Activated CD4-positive, alpha-beta memory T cell treated with anti-CD3 and anti-CD28 coated beads, Interleukin-2, amount 10 ng/mL, durations not matched to agents 7 days and 5 days (primary cell): ENCODE results near the gene DIDO1. TPM values are rescaled to one million over a fixed set of nuclear protein-coding genes. Genes with fewer than 3 reads are reported as not detected.
"Not testable (repeated sequence)": the region's sequence is repeated elsewhere in the genome, so short reads cannot be mapped to it uniquely, and the experiment has no call there.

Experiments
- CTCF ChIA-PET: fragments of 350-600 bp; sonication (Branson Sonifier 250); formaldehyde crosslinking; loops from one replicate; lab custom pipeline; 2021; ENCODE audit warnings: antibody characterized with exemption, inconsistent platforms; lab: Charles Lee
- POLR2A ChIA-PET: fragments of 350-600 bp; sonication (Branson Sonifier 250); formaldehyde crosslinking; loops from one replicate; lab custom pipeline; 2021; ENCODE audit warnings: antibody characterized with exemption; lab: Charles Lee
- DNase-seq: peaks from one replicate; pipeline ENCODE4 v3.0.0-alpha.2; 2020
- H3K27ac Mint-ChIP-seq: one replicate; pipeline ENCODE4 v1.8.0; 2021; ENCODE audit warnings: mild to moderate bottlenecking, mixed read lengths
- H3K27me3 Mint-ChIP-seq: one replicate; pipeline ENCODE4 v1.8.0; 2021; ENCODE audit warnings: mixed read lengths
- H3K36me3 Mint-ChIP-seq: one replicate; pipeline ENCODE4 v1.8.0; 2021; ENCODE audit warnings: low read depth, mixed read lengths
- H3K4me1 Mint-ChIP-seq: one replicate; pipeline ENCODE4 v1.8.0; 2021; ENCODE audit warnings: mixed read lengths
- H3K4me3 Mint-ChIP-seq: one replicate; pipeline ENCODE4 v1.8.0; 2021; ENCODE audit warnings: mild to moderate bottlenecking, mixed read lengths
- H3K9me3 Mint-ChIP-seq: one replicate; pipeline ENCODE4 v1.8.0; 2021; ENCODE audit warnings: mixed read lengths
- total RNA-seq, 2 experiments: library from RNA; stranded (reverse); gene quantifications; one replicate each; pipeline ENCODE4 v1.2.3, GENCODE V29; 2021

Gene DIDO1
- total RNA-seq, 2 experiments from 2014 or later: 62.2 to 66.2 TPM

DNA sequence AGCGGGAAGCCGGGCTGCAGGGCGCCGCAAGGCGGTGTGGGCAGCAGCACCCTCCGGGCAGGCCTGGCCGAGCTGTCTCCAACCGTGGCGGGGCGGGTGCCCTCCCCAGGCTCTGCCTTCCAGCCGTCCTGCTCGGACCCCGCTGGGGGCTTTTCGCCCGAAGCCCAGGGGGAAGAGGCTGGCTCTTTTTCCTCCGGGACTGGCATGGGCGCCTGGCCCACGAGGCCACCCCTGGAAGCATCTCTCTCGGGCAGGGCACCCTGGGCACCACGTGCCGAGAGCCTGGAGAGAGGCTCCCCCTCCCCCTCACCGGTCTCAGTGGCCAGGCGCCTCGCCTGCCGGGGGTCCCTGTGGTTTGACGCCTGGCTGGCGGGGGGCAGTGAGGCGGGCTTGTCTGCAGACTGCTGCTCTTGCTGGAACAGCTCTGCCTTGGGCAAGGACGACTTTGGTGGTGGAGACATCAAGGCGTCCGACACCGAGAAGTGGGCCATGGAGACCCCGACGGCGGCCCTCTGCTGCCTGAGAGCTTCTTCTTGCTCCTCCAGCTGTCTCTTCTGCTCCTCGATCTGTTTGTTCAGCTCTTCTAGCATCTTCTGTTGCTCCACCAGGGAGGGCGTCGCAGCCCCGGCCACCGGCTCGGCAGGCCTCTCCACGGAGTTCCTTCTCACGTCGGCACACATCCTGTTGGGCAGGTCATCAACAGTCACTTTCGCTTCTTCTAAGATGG lies 45.2 kb downstream of the DIDO1 start:
- Mint-ChIP-seq H3K36me3 (peaks cover 14% of the 10 kb centered on the region), H3K4me1 (no peaks in the 10 kb centered on the region), H3K9me3 (no peaks in the 10 kb centered on the region), H3K27ac (no peak overlapping the region), H3K4me3 (no peak overlapping the region), H3K27me3 (no peaks in the 10 kb centered on the region)
- POLR2A ChIA-PET: no interaction called here
- DNase-seq: no peak
- CTCF ChIA-PET: no interaction called here

GRCh38 chr20:62880147-62880934 lies 46.0 kb downstream of the DIDO1 start:
- CTCF ChIA-PET: no interaction called here
- POLR2A ChIA-PET: no interaction called here
- peaks cover 4% of the 10 kb centered on the region for H3K4me1 Mint-ChIP-seq
- no peak for DNase-seq
- no peaks in the 10 kb centered on the region for H3K9me3 Mint-ChIP-seq
- no peak overlapping the region for H3K4me3 Mint-ChIP-seq
- H3K36me3 Mint-ChIP-seq: peaks cover 14% of the 10 kb centered on the region
- H3K27ac Mint-ChIP-seq: no peak overlapping the region
- H3K27me3 Mint-ChIP-seq: no peaks in the 10 kb centered on the region

GRCh38 chr20:62879275-62880146 lies 46.8 kb downstream of the DIDO1 start:
- no peak overlapping the region for H3K27ac Mint-ChIP-seq
- peaks cover 7% of the 10 kb centered on the region for H3K4me1 Mint-ChIP-seq
- H3K4me3 Mint-ChIP-seq: no peak overlapping the region
- peaks cover 13% of the 10 kb centered on the region for H3K36me3 Mint-ChIP-seq
- no peak for DNase-seq
- ChIA-PET POLR2A (no interaction called here), CTCF (no interaction called here)
- H3K27me3 Mint-ChIP-seq: no peaks in the 10 kb centered on the region
- no peaks in the 10 kb centered on the region for H3K9me3 Mint-ChIP-seq

- peaks cover 10% of the 10 kb centered on the region for H3K36me3 Mint-ChIP-seq
- CTCF ChIA-PET: no interaction called here
- H3K4me3 Mint-ChIP-seq: no peak overlapping the region
Observed at GRCh38 chr20:62878244-62879038, 47.9 kb downstream of the DIDO1 start.

GRCh38 chr20:62876902-62877816 lies 49.1 kb downstream of the DIDO1 start:
- Mint-ChIP-seq H3K27ac (no peak overlapping the region), H3K4me1 (peaks cover 15% of the 10 kb centered on the region), H3K36me3 (peaks cover 9% of the 10 kb centered on the region), H3K27me3 (peaks cover 12% of the 10 kb centered on the region), H3K9me3 (no peaks in the 10 kb centered on the region), H3K4me3 (no peak overlapping the region)
- no peak for DNase-seq
- ChIA-PET CTCF (no interaction called here), POLR2A (interaction anchor here (1.2 to 1.8 kb wide), 3 partner anchors 8 to 50 kb away, joined by 3 to 4 read pairs (median 3); partner anchors contain the start of gene TCFL5)

More at GRCh38 chr20:62878244-62879038, 47.9 kb downstream of the DIDO1 start:
- POLR2A ChIA-PET: no interaction called here
- Mint-ChIP-seq H3K27me3 (peaks cover 2% of the 10 kb centered on the region), H3K27ac (no peak overlapping the region), H3K4me1 (peaks cover 13% of the 10 kb centered on the region), H3K9me3 (no peaks in the 10 kb centered on the region)
- DNase-seq: no peak

- ChIA-PET CTCF (no interaction called here), POLR2A (interaction anchor here (1.2 to 1.8 kb wide), 3 partner anchors 8 to 51 kb away, joined by 3 to 4 read pairs (median 3); partner anchors contain the start of gene TCFL5)
- Mint-ChIP-seq H3K4me3 (no peak overlapping the region), H3K9me3 (no peaks in the 10 kb centered on the region), H3K27me3 (peaks cover 14% of the 10 kb centered on the region), H3K36me3 (peaks cover 3% of the 10 kb centered on the region), H3K27ac (no peak overlapping the region), H3K4me1 (peaks cover 15% of the 10 kb centered on the region)
- DNase-seq: no peak
Observed at GRCh38 chr20:62876501-62876901, 49.8 kb downstream of the DIDO1 start.

DNA sequence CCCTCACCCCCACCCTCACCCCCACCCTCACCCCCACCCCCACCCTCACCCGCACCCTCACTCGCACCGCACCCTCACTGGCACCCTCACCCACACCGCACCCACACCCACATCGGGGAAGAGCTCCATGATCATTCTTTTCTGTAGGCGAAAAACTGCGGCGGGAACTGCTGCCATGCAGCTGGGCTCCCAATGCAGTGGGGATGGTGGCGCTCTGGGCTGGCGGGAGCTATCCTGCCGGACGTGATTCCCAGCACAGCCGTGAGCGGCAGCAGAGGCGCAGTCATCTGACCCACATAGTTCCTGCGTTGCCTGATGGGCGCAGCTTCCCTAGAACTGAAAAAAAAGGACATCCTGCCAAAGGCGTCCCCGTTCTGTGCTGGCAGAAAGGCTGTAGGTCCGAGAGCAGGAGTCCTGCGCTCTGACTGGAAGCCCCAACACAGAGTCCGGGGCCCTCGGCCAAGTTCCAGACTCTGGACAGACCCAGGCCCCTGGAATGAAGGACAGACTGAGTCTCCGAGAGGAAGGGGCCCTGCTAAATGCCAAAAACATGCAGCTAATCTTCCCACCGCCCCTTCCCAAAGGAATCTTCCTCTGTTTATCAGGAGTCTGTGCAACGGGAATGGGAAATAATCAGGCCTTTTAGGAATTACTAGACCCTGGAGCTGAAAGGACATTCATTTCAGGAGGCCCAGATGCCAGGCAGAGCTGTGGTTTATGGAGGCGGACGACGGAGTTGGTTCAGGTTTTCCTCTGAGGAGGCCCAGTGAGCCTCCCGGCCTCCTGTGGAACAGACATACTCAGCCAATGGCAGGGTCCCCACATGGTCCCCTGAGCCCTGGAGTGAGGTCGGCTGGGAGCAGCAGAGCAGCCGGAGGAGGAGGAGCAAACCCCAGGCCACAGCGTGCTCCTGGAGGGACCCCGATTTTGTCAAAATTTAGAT lies 50.6 kb downstream of the DIDO1 start:
- H3K36me3 Mint-ChIP-seq: no peaks in the 10 kb centered on the region
- DNase-seq: no peak
- H3K9me3 Mint-ChIP-seq: no peaks in the 10 kb centered on the region
- ChIA-PET CTCF (interaction anchor here (0.9 to 1.2 kb wide), 2 partner anchors 26 to 97 kb away, joined by 3 read pairs; no protein-coding TSS in a partner anchor), POLR2A (interaction anchor here (1.2 to 1.8 kb wide), 3 partner anchors 9 to 52 kb away, joined by 3 to 4 read pairs (median 3); partner anchors contain the start of gene TCFL5)
- no peak overlapping the region for H3K27ac Mint-ChIP-seq
- peaks cover 14% of the 10 kb centered on the region for H3K27me3 Mint-ChIP-seq
- H3K4me1 Mint-ChIP-seq: peaks cover 17% of the 10 kb centered on the region
- H3K4me3 Mint-ChIP-seq: no peak overlapping the region

DNA sequence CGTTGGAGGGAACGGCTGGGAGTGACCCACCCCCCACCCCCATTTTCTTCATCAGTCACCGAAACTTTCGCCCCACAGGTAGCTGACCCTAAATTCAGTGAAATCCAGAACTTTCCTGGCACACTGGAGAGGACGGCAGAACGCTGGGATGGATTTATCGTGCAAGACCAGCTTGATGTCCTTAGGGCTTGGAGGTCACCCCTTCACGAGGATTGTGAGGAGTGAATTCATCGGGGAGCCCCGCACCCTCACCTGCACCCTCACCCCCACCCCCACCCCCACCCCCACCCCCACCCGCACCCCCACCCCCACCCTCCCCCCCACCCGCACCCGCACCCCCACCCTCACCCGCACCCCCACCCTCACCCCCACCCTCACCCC lies 51.4 kb downstream of the DIDO1 start:
- POLR2A ChIA-PET: no interaction called here
- H3K36me3 Mint-ChIP-seq: no peaks in the 10 kb centered on the region
- H3K4me1 Mint-ChIP-seq: peaks cover 18% of the 10 kb centered on the region
- no peaks in the 10 kb centered on the region for H3K9me3 Mint-ChIP-seq
- no peak for DNase-seq
- CTCF ChIA-PET: interaction anchor here (0.9 to 1.2 kb wide), 2 partner anchors 27 to 98 kb away, joined by 3 read pairs; no protein-coding TSS in a partner anchor
- peaks cover 14% of the 10 kb centered on the region for H3K27me3 Mint-ChIP-seq
- H3K27ac Mint-ChIP-seq: no peak overlapping the region
- no peak overlapping the region for H3K4me3 Mint-ChIP-seq

DNA sequence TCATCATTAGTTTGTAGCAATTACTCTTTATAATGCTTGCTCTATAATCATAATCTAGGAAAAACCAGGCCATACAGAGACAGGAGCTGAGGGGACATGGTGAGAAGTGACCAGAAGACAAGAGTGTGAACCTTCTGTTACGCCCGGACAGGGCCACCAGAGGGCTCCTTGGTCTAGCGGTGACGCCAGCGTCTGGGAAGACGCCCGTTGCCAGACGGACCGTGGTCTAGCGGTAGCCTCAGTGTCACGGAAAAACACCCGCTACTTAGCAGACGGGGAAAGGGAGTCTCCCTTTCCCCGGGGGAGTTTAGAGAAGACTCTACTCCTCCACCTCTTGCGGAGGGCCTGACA lies 52.6 kb downstream of the DIDO1 start:
- H3K4me3 Mint-ChIP-seq, H3K27ac Mint-ChIP-seq, H3K36me3 Mint-ChIP-seq, POLR2A ChIA-PET, H3K9me3 Mint-ChIP-seq: not testable (repeated sequence)
- peak; percentile 40 for DNase-seq
- Mint-ChIP-seq H3K27me3 (peaks cover 14% of the 10 kb centered on the region), H3K4me1 (peaks cover 18% of the 10 kb centered on the region)
- CTCF ChIA-PET: interaction anchor here (1.1 to 1.4 kb wide), 2 partner anchors 12 to 34 kb away, joined by 3 read pairs; partner anchors contain the start of gene TCFL5

DNA sequence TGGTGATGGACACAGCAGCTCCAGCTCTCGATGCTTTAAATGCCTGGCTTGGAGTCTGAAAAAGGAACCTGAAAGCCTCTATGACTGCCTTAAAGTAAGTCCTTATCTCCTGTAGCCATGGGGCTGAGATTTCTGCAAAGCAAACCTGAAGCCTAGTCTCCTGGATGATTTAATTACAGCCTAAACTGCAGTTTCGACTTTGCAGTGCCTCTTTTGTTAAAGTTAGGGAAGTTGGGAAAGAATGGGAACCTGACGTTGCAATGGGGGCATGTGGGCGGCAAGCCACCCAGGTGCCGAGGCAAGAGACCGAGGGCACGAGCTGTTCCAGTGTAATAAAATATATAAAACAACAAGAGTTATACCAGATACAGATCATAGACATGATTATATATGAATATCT lies 53.0 kb downstream of the DIDO1 start:
- H3K4me3 Mint-ChIP-seq: no peak overlapping the region
- CTCF ChIA-PET: interaction anchor here (1.1 to 1.4 kb wide), 2 partner anchors 11 to 34 kb away, joined by 3 read pairs; partner anchors contain the start of gene TCFL5
- H3K36me3 Mint-ChIP-seq: no peaks in the 10 kb centered on the region
- no peak for DNase-seq
- peaks cover 18% of the 10 kb centered on the region for H3K4me1 Mint-ChIP-seq
- no peaks in the 10 kb centered on the region for H3K9me3 Mint-ChIP-seq
- H3K27me3 Mint-ChIP-seq: peaks cover 14% of the 10 kb centered on the region
- H3K27ac Mint-ChIP-seq: no peak overlapping the region
- POLR2A ChIA-PET: no interaction called here
